Neural cell (in vitro differentiated cells): ENCODE measurements around the gene CLTB. TPM values are rescaled to one million over a fixed set of nuclear protein-coding genes. Genes with fewer than 3 reads are reported as not detected.

Experiments used
- H2AFZ ChIP-seq: fragments of 200-600, 300-800 bp; sonication (generic), shearing (Covaris generic); 2 replicates; pipeline ENCODE4 v1.6.0; 2014; ENCODE audit warnings: low read depth, mild to moderate bottlenecking, antibody characterized with exemption, low read length, moderate library complexity
- H3F3A ChIP-seq: fragments of 200-600 bp; shearing (Covaris generic); 2 replicates; pipeline ENCODE4 v1.6.1; 2016; ENCODE audit warnings: mild to moderate bottlenecking, moderate library complexity, mixed read lengths, antibody characterized with exemption, low read length; ENCODE audit not compliant: insufficient read depth, poor library complexity, severe bottlenecking
- H3K27ac ChIP-seq: fragments of 200-600, 300-800 bp; sonication (generic), shearing (Covaris generic); 2 replicates; pipeline ENCODE4 v1.5.1; 2014; ENCODE audit warnings: mild to moderate bottlenecking, low read length, moderate library complexity
- H3K27me3 ChIP-seq: fragments of 300-800, 200-600 bp; sonication (generic), shearing (Covaris generic); 2 replicates; pipeline ENCODE4 v1.6.0; 2014; ENCODE audit warnings: mild to moderate bottlenecking, low read depth, low read length, moderate library complexity; ENCODE audit not compliant: insufficient read depth
- H3K36me3 ChIP-seq: fragments of 300-800, 200-600 bp; sonication (generic), shearing (Covaris generic); 2 replicates; pipeline ENCODE4 v1.5.1; 2014; ENCODE audit warnings: mild to moderate bottlenecking, antibody characterized with exemption, low read length, moderate library complexity; ENCODE audit not compliant: insufficient read depth
- H3K4me2 ChIP-seq: fragments of 300-800, 200-600 bp; sonication (generic), shearing (Covaris generic); 2 replicates; pipeline ENCODE4 v1.6.0; 2014; ENCODE audit warnings: mild to moderate bottlenecking, low read length
- H3K4me3 ChIP-seq: fragments of 300-800, 200-600 bp; sonication (generic), shearing (Covaris generic); 2 replicates; pipeline ENCODE4 v1.5.1; 2014; ENCODE audit warnings: mild to moderate bottlenecking, low read length, moderate library complexity
- H3K79me2 ChIP-seq: fragments of 200-600 bp; shearing (Covaris generic); replicated peaks from 2 replicates; pipeline ENCODE4 v1.6.0; 2014; ENCODE audit warnings: mild to moderate bottlenecking, low read length, moderate library complexity; ENCODE audit not compliant: insufficient read depth
- H3K9ac ChIP-seq: fragments of 300-800, 200-600 bp; sonication (generic), shearing (Covaris generic); 2 replicates; pipeline ENCODE4 v1.6.1; 2016; ENCODE audit warnings: mild to moderate bottlenecking, low read length, mixed read lengths
- H3K9me2 ChIP-seq: fragments of 200-600 bp; shearing (Covaris generic); 2 replicates; pipeline ENCODE4 v1.6.1; 2016; ENCODE audit warnings: mild to moderate bottlenecking, low read length, mixed read lengths; ENCODE audit not compliant: insufficient read depth
- H3K9me3 ChIP-seq: fragments of 200-600, 300-800 bp; sonication (generic), shearing (Covaris generic); 2 replicates; pipeline ENCODE4 v1.6.1; 2016; ENCODE audit warnings: mild to moderate bottlenecking, mixed run types, low read length, moderate library complexity, mixed read lengths
- H4K20me1 ChIP-seq: fragments of 200-600 bp; shearing (Covaris generic); 2 replicates; pipeline ENCODE4 v1.6.1; 2016; ENCODE audit warnings: mild to moderate bottlenecking, mixed run types; ENCODE audit not compliant: insufficient read depth
- CTCF ChIP-seq: fragments of 450-650 bp; IDR thresholded peaks from 2 replicates; pipeline ENCODE4 v1.5.1; 2014; ENCODE audit warnings: antibody characterized with exemption, mild to moderate bottlenecking, moderate library complexity; ENCODE audit not compliant: poor library complexity, severe bottlenecking
- EP300 ChIP-seq: fragments of 450-650 bp; conservative IDR thresholded peaks from 2 replicates; pipeline ENCODE4 v1.6.1; 2014; ENCODE audit warnings: antibody characterized with exemption, mild to moderate bottlenecking, moderate library complexity; ENCODE audit not compliant: poor library complexity, severe bottlenecking
- EZH2 ChIP-seq: fragments of 200-600, 300-800 bp; shearing (Covaris generic), sonication (generic); IDR thresholded peaks from 2 replicates; pipeline ENCODE4 v1.6.1; 2014; ENCODE audit warnings: antibody characterized with exemption, low read length, borderline replicate concordance, mild to moderate bottlenecking; ENCODE audit not compliant: insufficient read depth, poor library complexity, severe bottlenecking
- MXI1 ChIP-seq: fragments of 450-650 bp; conservative IDR thresholded peaks from 2 replicates; pipeline ENCODE4 v1.6.1; 2014; ENCODE audit warnings: antibody characterized with exemption, mild to moderate bottlenecking; ENCODE audit not compliant: poor library complexity, severe bottlenecking
- POLR2AphosphoS5 ChIP-seq: IDR thresholded peaks from 2 replicates; pipeline ENCODE4 v1.6.1; 2012
- RAD21 ChIP-seq: fragments of 450-650 bp; conservative IDR thresholded peaks from 2 replicates; pipeline ENCODE4 v1.6.1; 2014; ENCODE audit warnings: antibody characterized with exemption, mild to moderate bottlenecking, moderate library complexity
- REST ChIP-seq: IDR thresholded peaks from 2 replicates; pipeline ENCODE4 v1.6.1; 2012; ENCODE audit warnings: borderline replicate concordance
- SMC3 ChIP-seq: fragments of 450-650 bp; conservative IDR thresholded peaks from 2 replicates; pipeline ENCODE4 v1.6.1; 2014; ENCODE audit warnings: antibody characterized with exemption, mild to moderate bottlenecking, moderate library complexity; ENCODE audit not compliant: poor library complexity
- TAF1 ChIP-seq: IDR thresholded peaks from 2 replicates; pipeline ENCODE4 v1.6.1; 2012; ENCODE audit warnings: low read depth
- polyA plus RNA-seq: library from polyadenylated mRNA; depleted of rRNA; stranded (reverse); fragments of >200 nt; gene quantifications from 2 replicates; pipeline ENCODE4 v1.2.3, GENCODE V29; 2014

The CLTB gene
- polyA plus RNA-seq, 1 donor from 2014 or later: 239 TPM

- Histone ChIP-seq H3F3A (no peaks in the 10 kb centered on the region), H3K9ac (no peak overlapping the region), H2AFZ (no peak overlapping the region), H3K4me2 (no peak overlapping the region), H3K9me3 (no peaks in the 10 kb centered on the region), H3K9me2 (no peaks in the 10 kb centered on the region), H3K4me3 (no peak overlapping the region), H3K79me2 (peaks cover 10% of the 10 kb centered on the region), H3K36me3 (no peaks in the 10 kb centered on the region), H3K27ac (no peak overlapping the region), H3K27me3 (no peaks in the 10 kb centered on the region), H4K20me1 (no peaks in the 10 kb centered on the region)
- TF ChIP-seq EZH2 (no peak), POLR2AphosphoS5 (no peak), TAF1 (no peak), CTCF (no peak), REST (no peak), SMC3 (no peak), RAD21 (no peak), MXI1 (no peak), EP300 (no peak)
Measured at GRCh38 chr5:176383961-176384360, 32.4 kb downstream of the CLTB start.

GRCh38 chr5:176383248-176383905 lies 33.0 kb downstream of the CLTB start:
- no peaks in the 10 kb centered on the region for H3K27me3 ChIP-seq
- H3F3A ChIP-seq: no peaks in the 10 kb centered on the region
- H3K9me2 ChIP-seq: no peaks in the 10 kb centered on the region
- no peak overlapping the region for H3K27ac ChIP-seq
- H2AFZ ChIP-seq: no peak overlapping the region
- H3K9ac ChIP-seq: no peak overlapping the region
- H3K36me3 ChIP-seq: no peaks in the 10 kb centered on the region
- peaks cover 10% of the 10 kb centered on the region for H3K79me2 ChIP-seq
- no peak overlapping the region for H3K4me2 ChIP-seq
- no peaks in the 10 kb centered on the region for H3K9me3 ChIP-seq
- no peak for TF ChIP-seq TAF1
- TF ChIP-seq REST: no peak
- TF ChIP-seq EP300: no peak
- no peak for TF ChIP-seq MXI1
- no peak for TF ChIP-seq SMC3
- no peak for TF ChIP-seq CTCF
- TF ChIP-seq RAD21: no peak
- TF ChIP-seq EZH2: no peak
- no peak for TF ChIP-seq POLR2AphosphoS5
- H4K20me1 ChIP-seq: no peaks in the 10 kb centered on the region
- H3K4me3 ChIP-seq: no peak overlapping the region
